CD14-positive monocyte (primary cell): ENCODE results near the gene CFAP126. TPM values are rescaled to one million over a fixed set of nuclear protein-coding genes. Genes with fewer than 3 reads are reported as not detected.

Experiments used
- DNase-seq, 3 donors: peaks; one replicate each; pipeline ENCODE4 v3.0.0-alpha.2; 2011 to 2022
- H2AFZ ChIP-seq: 2 replicates; pipeline ENCODE4 v1.6.0; 2012; ENCODE audit warnings: mild to moderate bottlenecking, low read depth, low read length, inconsistent platforms; ENCODE audit not compliant: insufficient read depth, poor library complexity, severe bottlenecking
- H3K27ac ChIP-seq, 2 donors: 1 replicate in 1 of 2; 2 replicates in 1 of 2; pipeline ENCODE4 v1.5.1; 2012 to 2013; ENCODE audit warnings: low read length in 2 of 2, control low read depth in 1 of 2, inconsistent platforms in 1 of 2, low read depth in 1 of 2, mild to moderate bottlenecking in 1 of 2
- H3K27me3 ChIP-seq, 2 donors: one replicate each; pipeline versions ENCODE4 v1.6.0 to v1.6.1; 2011 to 2013; ENCODE audit warnings: low read length in 2 of 2; ENCODE audit not compliant: control insufficient read depth in 2 of 2, insufficient read depth in 2 of 2
- H3K36me3 ChIP-seq, 2 donors: replicated peaks in 1 of 2; 1 replicate in 1 of 2; 2 replicates in 1 of 2; pipeline versions ENCODE4 v1.5.1 to v1.6.1; 2012 to 2013; ENCODE audit warnings: low read length in 2 of 2, control low read depth in 1 of 2, inconsistent platforms in 1 of 2, mild to moderate bottlenecking in 1 of 2; ENCODE audit not compliant: insufficient read depth in 2 of 2, control insufficient read depth in 1 of 2
- H3K4me1 ChIP-seq, 2 donors: 1 replicate in 1 of 2; 2 replicates in 1 of 2; pipeline versions ENCODE4 v1.5.1 to v1.6.1; 2012 to 2013; ENCODE audit warnings: low read length in 2 of 2, control low read depth in 1 of 2, inconsistent platforms in 1 of 2, mild to moderate bottlenecking in 1 of 2, moderate library complexity in 1 of 2; ENCODE audit not compliant: insufficient read depth in 2 of 2, control insufficient read depth in 1 of 2
- H3K4me2 ChIP-seq: replicated peaks from 2 replicates; pipeline ENCODE3; 2012; ENCODE audit warnings: low read length, moderate library complexity, mild to moderate bottlenecking; ENCODE audit not compliant: poor library complexity, severe bottlenecking; ENCODE audit errors: extremely low read depth
- H3K4me3 ChIP-seq, 3 experiments: fragments of 200-600 bp in 1 of 3; sonication (generic) in 1 of 3; replicated peaks in 1 of 3; 1 replicate in 2 of 3; 2 replicates in 1 of 3; pipeline ENCODE4 v1.5.1; 2011 to 2013; ENCODE audit warnings: low read length in 3 of 3, mild to moderate bottlenecking in 3 of 3, control low read depth in 2 of 3, low read depth in 2 of 3, inconsistent platforms in 1 of 3, moderate library complexity in 1 of 3
- H3K79me2 ChIP-seq: 2 replicates; pipeline ENCODE4 v1.6.0; 2012; ENCODE audit warnings: mild to moderate bottlenecking, control low read depth, inconsistent platforms, low read length, moderate library complexity; ENCODE audit not compliant: insufficient read depth
- H3K9ac ChIP-seq: 2 replicates; pipeline ENCODE4 v1.6.0; 2017; ENCODE audit warnings: low read length, mild to moderate bottlenecking; ENCODE audit not compliant: insufficient read depth, poor library complexity, severe bottlenecking
- H3K9me3 ChIP-seq, 2 donors: replicated peaks in 1 of 2; 1 replicate in 1 of 2; 2 replicates in 1 of 2; pipeline versions ENCODE4 v1.5.1 to v1.6.1; 2012 to 2013; ENCODE audit warnings: low read length in 2 of 2, control low read depth in 1 of 2; ENCODE audit not compliant: control insufficient read depth in 1 of 2, insufficient read depth in 1 of 2
- H4K20me1 ChIP-seq: 2 replicates; pipeline ENCODE4 v1.6.0; 2012; ENCODE audit warnings: mild to moderate bottlenecking, low read length, control low read depth, moderate library complexity; ENCODE audit not compliant: insufficient read depth
- H3K27ac Mint-ChIP-seq, 7 donors: one replicate each; pipeline ENCODE4 v1.8.0; 2020; ENCODE audit warnings: mild to moderate bottlenecking in 7 of 7, mixed read lengths in 7 of 7, moderate library complexity in 6 of 7, inconsistent platforms in 2 of 7
- H3K27me3 Mint-ChIP-seq, 3 donors: one replicate each; pipeline ENCODE4 v1.8.0; 2021 to 2022; ENCODE audit warnings: low read depth in 3 of 3, mild to moderate bottlenecking in 3 of 3, mixed read lengths in 3 of 3, moderate library complexity in 3 of 3, inconsistent platforms in 1 of 3
- H3K36me3 Mint-ChIP-seq, 2 donors: one replicate each; pipeline ENCODE4 v1.8.0; 2020; ENCODE audit warnings: mixed read lengths in 2 of 2, inconsistent platforms in 1 of 2, mild to moderate bottlenecking in 1 of 2
- H3K4me1 Mint-ChIP-seq: one replicate; pipeline ENCODE4 v1.8.0; 2020; ENCODE audit warnings: mild to moderate bottlenecking, mixed read lengths
- H3K4me3 Mint-ChIP-seq, 2 donors: one replicate each; pipeline ENCODE4 v1.8.0; 2020; ENCODE audit warnings: mild to moderate bottlenecking in 2 of 2, mixed read lengths in 2 of 2, moderate library complexity in 1 of 2
- H3K9me3 Mint-ChIP-seq, 7 donors: one replicate each; pipeline ENCODE4 v1.8.0; 2020 to 2022; ENCODE audit warnings: mixed read lengths in 7 of 7, mild to moderate bottlenecking in 6 of 7, moderate library complexity in 6 of 7, inconsistent platforms in 2 of 7
- WGBS: methylation state at CpG from one replicate; pipeline ENCODE4 v1.1.5; 2013; ENCODE audit warnings: missing lambda C conversion rate; ENCODE audit not compliant: insufficient coverage; 5-methylcytosine and 5-hydroxymethylcytosine counted together
- intact Hi-C, 2 donors: fragments of 100-400 bp; cut with micrococcal nuclease; formaldehyde crosslinking; loops; one replicate each; pipeline versions ENCODE4 v1.15.0 to v1.15.1; 2023
- polyA plus RNA-seq, 3 donors: library from polyadenylated mRNA; depleted of rRNA in 1 of 3; unstranded in 2 of 3; stranded (reverse) in 1 of 3; fragments of 300-500 nt in 2 of 3; fragments of >200 nt in 1 of 3; fragmentation: Illumina TruSeq in 2 of 3; gene quantifications; 1 replicate in 2 of 3; 2 replicates in 1 of 3; pipeline ENCODE4 v1.2.3, GENCODE V29; 2012 to 2021
- TF ChIP-seq, protein P1 (sequence below): fragments of 200-600 bp; IDR thresholded peaks from one replicate; pipeline ENCODE4 v1.8.0; 2022; ENCODE audit warnings: antibody characterized with exemption, mild to moderate bottlenecking

CFAP126 gene
- polyA plus RNA-seq, 3 donors = not detected

DNA sequence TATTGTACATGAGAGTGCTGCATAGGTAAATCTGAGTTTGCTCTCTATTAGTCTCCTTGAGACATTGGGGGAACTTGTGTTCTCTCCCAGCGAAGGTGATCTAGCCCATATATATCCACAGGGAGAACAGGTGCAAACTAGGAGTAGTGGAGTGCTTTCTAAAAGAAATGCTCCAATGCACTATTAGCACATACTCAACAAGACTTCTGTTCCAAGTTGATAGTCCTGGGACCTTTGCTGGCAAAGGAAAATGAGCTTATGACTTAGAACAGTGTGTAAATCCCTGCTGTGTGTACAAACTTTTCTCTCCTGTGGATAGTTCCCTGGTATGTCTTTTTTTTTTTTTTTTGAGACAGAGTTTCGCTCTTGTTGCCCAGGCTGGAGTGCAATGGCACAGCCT, 25.5 kb downstream of the CFAP126 start:
- H3K4me1 Mint-ChIP-seq = no peaks in the 10 kb centered on the region
- H3K4me1 ChIP-seq = no peaks in the 10 kb centered on the region
- H3K36me3 Mint-ChIP-seq = peaks cover 53 to 83% of the 10 kb centered on the region in 2 donors
- H3K9me3 Mint-ChIP-seq = no peaks in the 10 kb centered on the region
- peaks cover 74 to 98% of the 10 kb centered on the region in 2 donors for H3K36me3 ChIP-seq
- no peak overlapping the region for H3K27ac Mint-ChIP-seq
- H3K4me3 ChIP-seq = no peak overlapping the region
- H3K4me3 Mint-ChIP-seq = no peak overlapping the region
- no peak overlapping the region for H3K27ac ChIP-seq
- no peaks in the 10 kb centered on the region for H4K20me1 ChIP-seq
- no peaks in the 10 kb centered on the region for H3K27me3 ChIP-seq
- peaks cover 0 to 2% (median 0%) of the 10 kb centered on the region in 3 donors for H3K27me3 Mint-ChIP-seq
- no CpG with 5 or more reads among the region's 2 CpGs for WGBS
- intact Hi-C loops = no loop called here
- no peaks in the 10 kb centered on the region for H3K79me2 ChIP-seq
- no peak overlapping the region for H3K4me2 ChIP-seq
- no peak overlapping the region for H2AFZ ChIP-seq
- no peaks in the 10 kb centered on the region for H3K9me3 ChIP-seq
- TF ChIP-seq, protein P1, sequence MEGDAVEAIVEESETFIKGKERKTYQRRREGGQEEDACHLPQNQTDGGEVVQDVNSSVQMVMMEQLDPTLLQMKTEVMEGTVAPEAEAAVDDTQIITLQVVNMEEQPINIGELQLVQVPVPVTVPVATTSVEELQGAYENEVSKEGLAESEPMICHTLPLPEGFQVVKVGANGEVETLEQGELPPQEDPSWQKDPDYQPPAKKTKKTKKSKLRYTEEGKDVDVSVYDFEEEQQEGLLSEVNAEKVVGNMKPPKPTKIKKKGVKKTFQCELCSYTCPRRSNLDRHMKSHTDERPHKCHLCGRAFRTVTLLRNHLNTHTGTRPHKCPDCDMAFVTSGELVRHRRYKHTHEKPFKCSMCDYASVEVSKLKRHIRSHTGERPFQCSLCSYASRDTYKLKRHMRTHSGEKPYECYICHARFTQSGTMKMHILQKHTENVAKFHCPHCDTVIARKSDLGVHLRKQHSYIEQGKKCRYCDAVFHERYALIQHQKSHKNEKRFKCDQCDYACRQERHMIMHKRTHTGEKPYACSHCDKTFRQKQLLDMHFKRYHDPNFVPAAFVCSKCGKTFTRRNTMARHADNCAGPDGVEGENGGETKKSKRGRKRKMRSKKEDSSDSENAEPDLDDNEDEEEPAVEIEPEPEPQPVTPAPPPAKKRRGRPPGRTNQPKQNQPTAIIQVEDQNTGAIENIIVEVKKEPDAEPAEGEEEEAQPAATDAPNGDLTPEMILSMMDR = no peak
- no peak overlapping the region for H3K9ac ChIP-seq
- no peak for DNase-seq

DNA sequence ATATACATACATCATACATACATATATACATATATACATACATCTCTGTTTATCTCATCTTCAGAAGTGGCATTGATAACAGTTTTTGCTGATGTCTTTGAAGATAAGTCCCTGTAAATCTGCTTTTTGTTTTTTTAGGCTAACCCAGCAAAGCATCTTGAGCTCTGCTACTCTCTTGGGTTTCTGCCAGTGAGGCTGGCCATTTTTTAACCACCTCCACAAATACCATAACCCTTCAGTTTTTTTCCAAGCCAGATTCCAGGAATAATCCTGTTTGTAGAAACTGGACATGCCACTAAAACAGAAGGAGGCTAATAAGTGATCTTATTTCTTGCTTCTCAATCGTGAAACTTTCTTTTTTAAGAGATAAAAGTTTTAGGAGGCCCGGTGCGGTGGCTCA, 31.9 kb downstream of the CFAP126 start:
- Mint-ChIP-seq H3K9me3 (no peaks in the 10 kb centered on the region), H3K4me3 (no peak overlapping the region), H3K27ac (no peak overlapping the region), H3K4me1 (no peaks in the 10 kb centered on the region), H3K27me3 (peaks cover 0 to 2% (median 0%) of the 10 kb centered on the region in 3 donors), H3K36me3 (peaks cover 68 to 85% of the 10 kb centered on the region in 2 donors)
- no peak overlapping the region for H3K9ac ChIP-seq
- intact Hi-C loops = no loop called here
- H4K20me1 ChIP-seq = no peaks in the 10 kb centered on the region
- WGBS = no CpG with 5 or more reads among the region's 3 CpGs
- no peak overlapping the region for H3K4me3 ChIP-seq
- no peaks in the 10 kb centered on the region for H3K4me1 ChIP-seq
- no peak overlapping the region for H3K27ac ChIP-seq
- no peak overlapping the region for H2AFZ ChIP-seq
- DNase-seq = no peak
- H3K27me3 ChIP-seq = no peaks in the 10 kb centered on the region
- TF ChIP-seq, protein P1 = no peak
- no peaks in the 10 kb centered on the region for H3K9me3 ChIP-seq
- peaks cover 74 to 98% of the 10 kb centered on the region in 2 donors for H3K36me3 ChIP-seq
- no peak overlapping the region for H3K4me2 ChIP-seq
- no peaks in the 10 kb centered on the region for H3K79me2 ChIP-seq
